ENCODE data around the gene LEPROT.
"Not testable (repeated sequence)": the region's sequence is repeated elsewhere in the genome, so short reads cannot be mapped to it uniquely, and the experiment has no call there.

The LEPROT gene

GRCh38 chr1:65440915-65441314 is 20.4 kb downstream of the LEPROT start:
- DNase-seq: no peak

GRCh38 chr1:65441464-65441863 is 21.0 kb downstream of the LEPROT start:
- DNase-seq: no peak

GRCh38 chr1:65442442-65442841 is 22.0 kb downstream of the LEPROT start:
- DNase-seq: no peak

DNA sequence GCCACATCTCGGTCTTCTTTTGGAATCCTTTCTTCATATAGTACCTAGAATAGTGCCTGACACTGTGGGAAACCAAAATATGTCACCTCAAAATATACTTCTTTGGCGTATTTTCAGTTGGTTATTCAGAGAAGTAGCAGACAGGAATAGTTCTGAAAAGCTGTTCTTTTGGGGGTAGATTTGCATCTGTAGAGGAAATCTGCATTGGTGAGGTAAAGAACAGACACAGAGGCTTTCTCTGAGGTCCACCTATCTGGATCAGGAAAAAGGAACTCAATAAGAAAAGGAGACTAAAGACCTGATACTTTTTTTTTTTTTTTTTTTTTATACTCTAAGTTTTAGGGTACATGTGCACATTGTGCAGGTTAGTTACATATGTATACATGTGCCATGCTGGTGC is 23.2 kb downstream of the LEPROT start:
- no peak for DNase-seq

DNA sequence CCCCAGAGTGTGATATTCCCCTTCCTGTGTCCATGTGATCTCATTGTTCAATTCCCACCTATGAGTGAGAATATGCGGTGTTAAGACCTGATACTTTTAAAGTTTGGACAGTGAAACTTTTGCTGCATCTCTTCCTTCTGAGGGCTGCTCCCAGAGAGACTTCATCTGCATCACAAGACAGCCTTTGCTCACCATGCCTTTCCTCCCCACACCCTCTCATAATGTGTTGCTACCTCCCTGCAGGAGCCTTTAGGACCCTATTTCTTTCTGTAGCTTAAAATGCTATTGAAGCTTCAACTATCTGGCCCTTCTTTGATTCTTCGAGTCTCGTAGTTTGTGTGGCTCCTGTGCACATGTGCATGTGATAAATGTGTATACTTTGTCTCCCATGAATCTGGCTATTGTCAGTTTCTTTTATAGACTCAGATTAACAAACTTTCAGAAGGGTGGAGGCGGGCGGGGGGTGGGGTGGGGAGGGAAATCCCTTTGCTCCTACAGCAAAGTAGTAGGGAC is 23.7 kb downstream of the LEPROT start:
- DNase-seq: no peak

- DNase-seq: no peak
Measured at GRCh38 chr1:65445837-65446236, 25.4 kb downstream of the LEPROT start.

DNA sequence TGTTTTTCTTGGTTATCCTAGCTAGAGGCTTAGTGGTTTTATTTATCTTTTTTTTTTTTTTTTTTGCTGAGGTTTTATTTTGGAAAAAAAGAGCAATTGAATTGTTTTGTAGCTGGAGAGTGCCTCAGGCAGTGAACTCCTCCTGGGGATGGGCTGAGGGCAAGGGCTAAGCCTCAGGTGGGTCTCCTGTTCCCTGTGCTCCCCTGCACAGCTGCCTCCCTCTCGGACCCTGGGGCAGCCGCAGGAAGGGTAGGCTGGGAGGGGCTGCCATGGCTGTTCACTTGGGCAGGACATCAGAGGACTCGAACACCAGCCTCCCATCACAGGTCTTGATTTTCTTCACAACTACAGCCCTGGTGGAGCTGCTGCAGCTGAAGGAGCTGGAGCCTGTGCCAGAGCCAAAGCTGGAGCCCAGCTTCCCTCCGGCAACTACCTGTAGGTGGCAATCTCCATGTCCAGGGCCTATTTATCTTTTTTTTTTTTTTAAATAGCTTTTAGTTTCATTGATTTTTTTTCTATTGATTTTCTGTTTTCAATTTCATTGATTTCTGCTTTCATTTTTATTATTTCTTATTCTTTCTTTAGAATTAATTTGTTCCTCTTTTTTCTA is 28.9 kb downstream of the LEPROT start:
- DNase-seq: no peak

GRCh38 chr1:65455678-65456077 is 35.2 kb downstream of the LEPROT start:
- not testable (repeated sequence) for DNase-seq

GRCh38 chr1:65456481-65456880 is 36.0 kb downstream of the LEPROT start:
- DNase-seq: no peak

GRCh38 chr1:65457868-65458267 is 37.4 kb downstream of the LEPROT start:
- no peak for DNase-seq

GRCh38 chr1:65458730-65459396 is 38.4 kb downstream of the LEPROT start:
- no peak for DNase-seq

GRCh38 chr1:65459397-65459768 is 38.9 kb downstream of the LEPROT start:
- DNase-seq: no peak

- not testable (repeated sequence) for DNase-seq
Measured at GRCh38 chr1:65465837-65466236, 45.4 kb downstream of the LEPROT start.

DNA sequence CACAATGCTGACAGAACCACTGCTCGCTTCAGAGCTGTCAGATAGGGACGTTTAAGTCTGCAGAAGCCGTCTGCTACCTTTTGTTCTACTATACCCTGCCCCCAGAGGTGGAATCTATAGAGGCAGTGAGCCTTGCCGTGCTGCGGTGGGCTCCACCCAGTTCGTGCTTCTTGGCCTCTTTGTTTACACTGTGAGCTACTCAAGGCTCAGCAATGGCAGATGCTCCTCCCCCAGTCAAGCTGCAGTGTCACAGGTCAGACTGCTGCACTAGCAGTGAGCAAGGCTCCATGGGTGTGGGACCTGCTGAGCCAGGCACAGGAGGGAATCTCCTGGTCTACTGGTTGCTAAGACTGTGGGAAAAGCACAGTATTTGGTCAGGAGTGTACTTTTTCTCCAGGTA is 47.1 kb downstream of the LEPROT start:
- DNase-seq: no peak

GRCh38 chr1:65469126-65469888 is 48.8 kb downstream of the LEPROT start:
- DNase-seq: no peak

GRCh38 chr1:65469889-65470340 is 49.4 kb downstream of the LEPROT start:
- no peak for DNase-seq

GRCh38 chr1:65470766-65471165 is 50.3 kb downstream of the LEPROT start:
- no peak for DNase-seq

- DNase-seq: no peak
Measured at GRCh38 chr1:65471213-65471833, 50.9 kb downstream of the LEPROT start.

- DNase-seq: no peak
Measured at GRCh38 chr1:65471861-65472332, 51.4 kb downstream of the LEPROT start.

DNA sequence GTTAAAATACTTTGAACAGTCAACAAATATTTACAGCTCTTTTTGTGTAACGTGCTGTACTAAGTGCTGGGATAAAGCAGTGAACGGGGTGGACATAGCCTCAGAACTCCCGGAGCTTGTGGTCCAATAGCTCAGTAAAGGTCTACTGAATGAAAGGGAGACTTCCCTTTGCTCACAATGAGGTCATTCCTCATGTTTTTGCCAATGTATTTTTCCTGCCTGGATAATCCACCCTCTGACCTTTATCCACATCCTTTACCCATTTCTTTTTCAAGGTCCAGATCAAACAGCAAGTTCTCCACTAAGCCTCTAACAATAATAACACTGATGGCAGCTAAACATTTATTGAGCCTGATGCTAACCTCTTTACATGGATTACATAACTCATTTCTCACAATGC is 55.9 kb downstream of the LEPROT start:
- no peak for DNase-seq

- DNase-seq: no peak
Measured at GRCh38 chr1:65477414-65478378, 57.2 kb downstream of the LEPROT start.

Measured in activated effector memory CD4-positive, alpha-beta T cell treated with anti-CD3 and anti-CD28 coated beads, Interleukin-2, amount 50 U/mL, for 16 hours (primary cell).